Measurements from ENCODE around the gene NUDT3.

- TF ChIP-seq NFYB (IDR thresholded peaks at IDR 0.05; ENCODE audit: extremely low read depth, insufficient read length) (no peak), CTCF (IDR thresholded peaks at IDR 0.05 in 2 of 3, conservative IDR thresholded peaks at IDR 0.05 in 1 of 3; ENCODE audit: insufficient read depth in 2 of 3, low read depth in 1 of 3, low read length in 3 of 3) (peak; percentile 57 to 77 (median 61)), USF2 (CRISPR knock-in tag; IDR thresholded peaks at IDR 0.05) (no peak), TAF15 (IDR thresholded peaks at IDR 0.05; ENCODE audit: low read depth, low read length) (no peak), CBX3 (IDR thresholded peaks at IDR 0.05; ENCODE audit: borderline replicate concordance in 1 of 2, low read length in 2 of 2) (no peak), TAF1 (IDR thresholded peaks at IDR 0.05; ENCODE audit: control insufficient read depth, extremely low read depth, insufficient read depth, low read length, severe bottlenecking) (no peak), ELF1 (tag; IDR thresholded peaks at IDR 0.05) (no peak), RAD51 (IDR thresholded peaks at IDR 0.05; ENCODE audit: borderline replicate concordance, low read depth) (no peak), AFF4 (CRISPR knock-in tag; IDR thresholded peaks at IDR 0.05) (no peak; the same call in 1 of the 2 replicates), RFX5 (IDR thresholded peaks at IDR 0.05; ENCODE audit: low read depth, low read length) (no peak), REST (IDR thresholded peaks at IDR 0.05; ENCODE audit: borderline replicate concordance) (no peak), REST (CRISPR knock-in tag; IDR thresholded peaks at IDR 0.05; ENCODE audit: low read depth) (no peak), JUND (IDR thresholded peaks at IDR 0.05; ENCODE audit: borderline replicate concordance, low read depth, low read length) (peak; percentile 99), JUND (tag; IDR thresholded peaks at IDR 0.05; ENCODE audit: borderline replicate concordance, low read depth, low read length) (peak; percentile 94; the same call in 2 of the 3 replicates), TCF3 (CRISPR knock-in tag; IDR thresholded peaks at IDR 0.05) (no peak)
These were observed 148.3 kb downstream of the NUDT3 start for GRCh38 chr6:34243901-34244884.
